Subcutaneous adipose tissue (tissue), 4 donors: ENCODE results near the gene CLDN6. TPM values are rescaled to one million over a fixed set of nuclear protein-coding genes. Genes with fewer than 3 reads are reported as not detected.

Source experiments
- CTCF ChIP-seq: fragments of 450-650 bp; IDR thresholded peaks from one replicate; pipeline ENCODE4 v1.5.1; 2016; ENCODE audit warnings: low read depth, mild to moderate bottlenecking, control low read depth, antibody characterized with exemption, moderate library complexity
- total RNA-seq, 4 donors: library from RNA; depleted of rRNA; stranded (reverse); fragments of >200 nt; gene quantifications; one replicate each; pipeline ENCODE4 v1.1.0, GENCODE V29; 2016

Gene CLDN6
- total RNA-seq, 4 donors from 2014 or later, result not detected

GRCh38 chr16:3012246-3012645, 5.7 kb downstream of the CLDN6 start:
- TF ChIP-seq CTCF, result no peak

- no peak for TF ChIP-seq CTCF
Measured at GRCh38 chr16:3010510-3010909, 7.5 kb downstream of the CLDN6 start.

- TF ChIP-seq CTCF, result no peak
Measured at GRCh38 chr16:3009568-3010390, 8.2 kb downstream of the CLDN6 start.

GRCh38 chr16:3008690-3009037, 9.3 kb downstream of the CLDN6 start:
- no peak for TF ChIP-seq CTCF

- TF ChIP-seq CTCF, result no peak
Measured at GRCh38 chr16:3007957-3008689, 9.9 kb downstream of the CLDN6 start.

- no peak for TF ChIP-seq CTCF
Measured at GRCh38 chr16:3007059-3007956, 10.7 kb downstream of the CLDN6 start.
